NCI-H146 treated with DMSO at 0.1 percent for 48 hours (cell line): ENCODE data around the gene KRTAP10-11.
"Not testable (repeated sequence)": the region's sequence is repeated elsewhere in the genome, so short reads cannot be mapped to it uniquely, and the experiment has no call there.

Experiments used
- DNase-seq: peaks from one replicate; lab custom pipeline; 2025; ENCODE audit not compliant: unreplicated experiment; lab: John Stamatoyannopoulos, UW

The KRTAP10-11 gene

DNA sequence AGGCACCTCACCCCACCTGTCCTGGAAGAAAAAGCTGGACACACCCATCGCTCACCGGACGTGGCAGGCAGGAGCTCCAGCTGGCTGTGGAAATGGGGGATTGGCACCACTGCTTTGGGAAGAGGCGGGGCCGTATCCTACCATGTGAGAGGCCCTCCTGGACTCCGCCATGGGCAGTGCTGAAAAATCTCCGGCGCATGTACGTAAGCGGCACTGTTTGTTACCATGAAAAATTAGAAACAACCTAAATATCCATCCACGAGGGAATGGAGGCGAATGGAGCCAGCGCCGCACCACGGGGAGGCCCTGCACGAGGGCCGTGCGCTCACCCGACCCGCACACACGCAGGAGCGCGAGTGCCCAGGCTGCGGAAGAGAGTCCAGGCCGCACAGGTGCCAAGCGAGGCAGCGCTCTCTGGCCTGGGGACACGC lies 31.2 kb upstream of the KRTAP10-11 start:
- no peak for DNase-seq

- no peak for DNase-seq
Measured at GRCh38 chr21:44615466-44615865, 30.7 kb upstream of the KRTAP10-11 start.

DNA sequence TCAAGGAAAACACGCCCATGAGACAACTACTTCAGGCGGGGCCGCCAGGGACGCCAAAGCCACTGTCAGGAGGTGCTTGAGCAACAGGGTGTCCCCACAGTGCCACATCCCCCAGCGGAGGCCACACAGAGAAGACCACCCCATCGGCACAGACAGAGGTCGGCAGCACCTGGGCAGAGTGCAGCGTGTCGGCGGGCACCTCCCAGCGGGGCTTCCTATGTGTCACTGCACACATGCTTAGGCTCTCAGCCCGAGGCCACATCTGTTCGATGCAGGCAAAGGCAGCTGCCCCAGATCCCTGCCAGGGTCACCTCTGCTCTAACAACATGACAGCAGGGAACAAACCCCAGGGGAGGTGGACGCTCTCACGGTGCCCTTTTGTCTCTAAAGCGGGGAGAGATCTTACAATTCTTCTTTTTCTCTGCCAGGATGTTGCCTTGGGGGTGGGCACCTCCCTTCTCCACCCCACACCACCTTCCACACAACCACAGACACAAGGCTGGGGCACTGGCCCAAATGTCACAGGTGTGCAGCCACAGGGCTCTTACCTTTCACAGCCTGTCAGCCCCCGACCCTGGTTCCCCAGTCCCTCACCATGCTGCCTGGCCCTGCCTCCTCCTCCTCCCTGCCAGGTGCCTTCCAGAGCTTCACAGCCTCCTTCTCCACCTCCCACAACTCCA lies 30.2 kb upstream of the KRTAP10-11 start:
- peak; percentile 23 for DNase-seq

- DNase-seq = peak; percentile 6
Measured at GRCh38 chr21:44616591-44616926, 29.7 kb upstream of the KRTAP10-11 start.

DNA sequence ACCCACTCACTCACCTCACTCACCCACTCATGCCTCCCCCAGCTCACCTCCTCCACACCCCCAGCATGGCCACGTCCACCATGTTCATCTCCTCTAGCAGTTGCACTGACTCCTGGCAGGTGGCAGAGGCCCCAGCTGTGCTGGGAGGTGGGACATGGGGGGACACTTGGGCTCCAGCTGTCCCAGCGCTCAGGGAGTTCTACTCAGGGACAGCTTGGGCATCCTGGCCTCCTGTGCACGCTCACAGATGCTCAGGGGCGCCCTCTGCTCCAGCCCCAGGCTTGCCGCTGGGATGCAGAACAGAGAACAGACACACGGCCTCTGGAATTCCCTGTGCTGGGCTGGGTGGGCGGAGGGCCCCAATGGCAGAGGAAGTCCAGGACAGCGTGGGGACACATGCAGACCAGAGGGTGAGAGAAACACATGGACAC lies 29.1 kb upstream of the KRTAP10-11 start:
- no peak for DNase-seq

- DNase-seq = no peak
Measured at GRCh38 chr21:44618504-44618903, 27.7 kb upstream of the KRTAP10-11 start.

GRCh38 chr21:44618909-44619308 lies 27.3 kb upstream of the KRTAP10-11 start:
- DNase-seq = no peak

DNA sequence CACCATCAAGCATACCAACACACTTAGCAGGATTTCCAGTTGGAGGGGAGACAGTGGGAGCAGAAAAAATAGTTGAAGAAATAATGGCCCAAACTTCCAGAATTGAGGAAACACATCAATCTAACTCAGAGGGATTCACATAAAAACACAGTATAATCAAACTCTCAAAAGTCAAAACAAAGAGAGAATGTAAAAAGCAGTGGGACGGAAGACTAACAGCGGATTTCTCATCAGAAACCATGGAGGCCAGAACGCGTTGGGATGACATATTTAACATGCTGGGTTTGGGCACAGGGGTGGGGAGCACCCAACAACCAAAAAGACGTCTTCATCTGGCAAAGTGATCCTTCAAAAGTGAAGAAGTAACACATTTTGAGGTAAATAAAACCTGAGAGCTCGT lies 26.3 kb upstream of the KRTAP10-11 start:
- no peak for DNase-seq

- DNase-seq = no peak
Measured at GRCh38 chr21:44623575-44623974, 22.6 kb upstream of the KRTAP10-11 start.

DNA sequence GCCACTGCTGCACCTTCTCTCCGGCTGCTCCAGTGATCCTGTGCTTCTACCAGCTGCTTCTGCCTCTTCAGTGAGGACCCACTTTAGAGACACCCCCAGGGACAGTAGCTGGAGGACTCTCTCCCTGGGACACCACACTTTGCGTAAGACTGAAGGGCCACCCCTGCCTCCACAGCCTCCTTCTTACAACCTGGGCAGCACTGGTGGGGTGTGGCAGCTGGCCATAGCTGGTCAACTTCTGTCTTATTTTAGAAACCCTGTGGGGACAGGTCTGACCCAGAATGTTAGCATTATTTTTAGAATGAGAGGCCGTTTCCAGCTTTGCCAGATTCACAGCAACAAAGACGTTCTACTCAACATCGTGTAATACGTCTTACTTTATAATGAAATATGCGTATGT lies 20.5 kb upstream of the KRTAP10-11 start:
- DNase-seq = no peak

GRCh38 chr21:44626262-44626661 lies 20.0 kb upstream of the KRTAP10-11 start:
- DNase-seq = no peak

GRCh38 chr21:44626673-44627143 lies 19.5 kb upstream of the KRTAP10-11 start, which contains the start of gene KRTAP10-9:
TSS of gene KRTAP10-9 (plus strand) at chr21:44627093. CDS start at chr21:44627172, 79 bp downstream.
- DNase-seq = peak; percentile 54

- peak; percentile 54 for DNase-seq
Measured at GRCh38 chr21:44627181-44627822, 18.9 kb upstream of the KRTAP10-11 start.

GRCh38 chr21:44627831-44628233 lies 18.4 kb upstream of the KRTAP10-11 start:
- DNase-seq = not testable (repeated sequence)

DNA sequence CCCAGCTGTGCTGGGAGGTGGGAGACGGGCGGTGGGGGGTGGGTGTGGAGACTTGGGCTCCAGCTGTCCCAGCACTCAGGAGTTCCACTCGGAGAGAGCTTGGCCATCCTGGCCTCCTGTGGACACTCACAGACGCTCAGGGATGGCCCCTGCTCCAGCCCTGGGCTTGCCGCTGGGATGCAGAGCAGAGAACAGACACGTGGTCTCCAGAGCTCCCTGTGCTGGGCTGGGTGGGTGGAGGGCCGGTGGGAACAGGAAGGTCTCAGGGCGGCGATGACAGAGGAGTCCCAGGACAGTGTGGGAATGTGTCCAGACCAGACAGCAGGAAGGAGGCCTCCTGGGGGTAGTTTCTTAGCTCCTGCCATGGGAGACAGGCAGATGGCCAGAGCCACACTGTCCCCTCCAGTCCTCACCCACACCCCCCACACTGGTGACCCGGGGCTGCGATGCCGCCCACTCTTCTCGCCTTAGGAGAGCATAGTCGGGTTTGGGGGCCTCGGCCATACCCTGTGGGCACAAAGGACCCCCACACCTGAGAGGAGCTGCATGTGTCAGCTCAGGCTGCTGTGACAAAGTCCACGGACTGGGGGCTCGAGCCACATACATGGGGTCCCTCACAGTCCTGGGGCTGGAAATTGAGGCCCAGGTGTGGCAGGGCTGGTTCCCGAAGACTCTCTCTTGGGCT lies 17.4 kb upstream of the KRTAP10-11 start:
- DNase-seq = no peak

- DNase-seq = no peak
Measured at GRCh38 chr21:44630440-44630839, 15.8 kb upstream of the KRTAP10-11 start.

GRCh38 chr21:44632067-44632466 lies 14.1 kb upstream of the KRTAP10-11 start:
- DNase-seq = no peak

- DNase-seq = no peak
Measured at GRCh38 chr21:44636209-44637017, 9.8 kb upstream of the KRTAP10-11 start.

- DNase-seq = peak; percentile 18
Measured at GRCh38 chr21:44637018-44637850, 9.0 kb upstream of the KRTAP10-11 start, which contains the start of gene KRTAP10-10. TSS of gene KRTAP10-10 (plus strand) at chr21:44637356. CDS start at chr21:44637418, 62 bp downstream.

DNA sequence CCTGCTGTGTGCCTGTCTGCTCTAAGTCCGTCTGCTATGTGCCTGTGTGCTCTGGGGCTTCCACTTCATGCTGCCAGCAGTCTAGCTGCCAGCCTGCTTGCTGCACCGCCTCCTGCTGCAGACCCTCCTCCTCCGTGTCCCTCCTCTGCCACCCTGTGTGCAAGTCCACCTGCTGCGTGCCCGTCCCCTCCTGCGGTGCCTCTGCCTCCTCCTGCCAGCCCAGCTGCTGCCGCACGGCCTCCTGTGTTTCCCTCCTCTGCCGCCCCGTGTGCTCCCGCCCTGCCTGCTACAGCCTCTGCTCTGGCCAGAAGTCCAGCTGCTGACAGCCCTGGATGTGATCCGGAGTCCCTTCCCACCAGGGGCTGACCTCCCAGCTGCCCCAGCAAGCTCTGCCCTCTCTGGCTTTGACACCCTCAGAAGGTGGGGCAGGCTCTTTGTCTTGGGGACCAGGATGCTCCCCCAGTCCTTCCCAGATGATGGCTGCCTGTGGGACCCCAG lies 8.3 kb upstream of the KRTAP10-11 start:
- DNase-seq = not testable (repeated sequence)
